Hair follicle dermal papilla cell (primary cell): ENCODE data around the gene FKBP10. TPM values are rescaled to one million over a fixed set of nuclear protein-coding genes. Genes with fewer than 3 reads are reported as not detected.

Experiments used
- small RNA-seq: library from RNA; depleted of rRNA; stranded (forward); fragments of <200 nt; gene quantifications from one replicate; pipeline ENCODE3, GENCODE V24; 2012
- total RNA-seq: library from RNA; depleted of rRNA; stranded (reverse); fragments of >200 nt; gene quantifications from 2 replicates; pipeline ENCODE4 v1.2.3, GENCODE V29; 2012

Gene FKBP10, protein sequence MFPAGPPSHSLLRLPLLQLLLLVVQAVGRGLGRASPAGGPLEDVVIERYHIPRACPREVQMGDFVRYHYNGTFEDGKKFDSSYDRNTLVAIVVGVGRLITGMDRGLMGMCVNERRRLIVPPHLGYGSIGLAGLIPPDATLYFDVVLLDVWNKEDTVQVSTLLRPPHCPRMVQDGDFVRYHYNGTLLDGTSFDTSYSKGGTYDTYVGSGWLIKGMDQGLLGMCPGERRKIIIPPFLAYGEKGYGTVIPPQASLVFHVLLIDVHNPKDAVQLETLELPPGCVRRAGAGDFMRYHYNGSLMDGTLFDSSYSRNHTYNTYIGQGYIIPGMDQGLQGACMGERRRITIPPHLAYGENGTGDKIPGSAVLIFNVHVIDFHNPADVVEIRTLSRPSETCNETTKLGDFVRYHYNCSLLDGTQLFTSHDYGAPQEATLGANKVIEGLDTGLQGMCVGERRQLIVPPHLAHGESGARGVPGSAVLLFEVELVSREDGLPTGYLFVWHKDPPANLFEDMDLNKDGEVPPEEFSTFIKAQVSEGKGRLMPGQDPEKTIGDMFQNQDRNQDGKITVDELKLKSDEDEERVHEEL
- 336 and 351 TPM in 2 replicates for total RNA-seq

DNA sequence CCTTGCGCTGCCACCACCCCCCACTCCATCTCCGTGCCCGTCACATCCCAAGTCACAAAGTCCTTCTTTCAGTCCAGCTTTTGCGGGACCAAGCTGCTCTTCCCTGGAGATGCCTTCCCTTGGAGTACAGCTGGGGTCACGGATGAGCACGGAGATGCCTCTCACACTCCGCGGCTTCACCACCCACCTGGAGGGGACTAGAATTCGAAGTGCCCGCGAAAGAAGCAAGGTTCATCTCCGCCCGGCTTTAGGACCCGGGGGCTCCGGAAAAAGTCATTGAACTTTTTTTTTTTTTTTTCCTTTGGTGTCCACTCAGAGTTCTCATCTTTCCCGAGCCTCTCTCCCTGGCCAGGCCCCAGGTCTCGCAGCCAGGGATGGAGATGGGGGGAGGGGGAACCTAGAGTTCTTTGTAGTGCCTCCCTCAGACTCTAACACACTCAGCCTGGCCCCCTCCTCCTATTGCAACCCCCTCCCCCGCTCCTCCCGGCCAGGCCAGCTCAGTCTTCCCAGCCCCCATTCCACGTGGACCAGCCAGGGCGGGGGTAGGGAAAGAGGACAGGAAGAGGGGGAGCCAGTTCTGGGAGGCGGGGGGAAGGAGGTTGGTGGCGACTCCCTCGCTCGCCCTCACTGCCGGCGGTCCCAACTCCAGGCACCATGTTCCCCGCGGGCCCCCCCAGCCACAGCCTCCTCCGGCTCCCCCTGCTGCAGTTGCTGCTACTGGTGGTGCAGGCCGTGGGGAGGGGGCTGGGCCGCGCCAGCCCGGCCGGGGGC is at the start of gene FKBP10:
Gene FKBP10, plus strand, starts transcription at position 624 of the 771 bp plus-strand sequence. Its CDS starts 31 bp downstream, at position 655.

DNA sequence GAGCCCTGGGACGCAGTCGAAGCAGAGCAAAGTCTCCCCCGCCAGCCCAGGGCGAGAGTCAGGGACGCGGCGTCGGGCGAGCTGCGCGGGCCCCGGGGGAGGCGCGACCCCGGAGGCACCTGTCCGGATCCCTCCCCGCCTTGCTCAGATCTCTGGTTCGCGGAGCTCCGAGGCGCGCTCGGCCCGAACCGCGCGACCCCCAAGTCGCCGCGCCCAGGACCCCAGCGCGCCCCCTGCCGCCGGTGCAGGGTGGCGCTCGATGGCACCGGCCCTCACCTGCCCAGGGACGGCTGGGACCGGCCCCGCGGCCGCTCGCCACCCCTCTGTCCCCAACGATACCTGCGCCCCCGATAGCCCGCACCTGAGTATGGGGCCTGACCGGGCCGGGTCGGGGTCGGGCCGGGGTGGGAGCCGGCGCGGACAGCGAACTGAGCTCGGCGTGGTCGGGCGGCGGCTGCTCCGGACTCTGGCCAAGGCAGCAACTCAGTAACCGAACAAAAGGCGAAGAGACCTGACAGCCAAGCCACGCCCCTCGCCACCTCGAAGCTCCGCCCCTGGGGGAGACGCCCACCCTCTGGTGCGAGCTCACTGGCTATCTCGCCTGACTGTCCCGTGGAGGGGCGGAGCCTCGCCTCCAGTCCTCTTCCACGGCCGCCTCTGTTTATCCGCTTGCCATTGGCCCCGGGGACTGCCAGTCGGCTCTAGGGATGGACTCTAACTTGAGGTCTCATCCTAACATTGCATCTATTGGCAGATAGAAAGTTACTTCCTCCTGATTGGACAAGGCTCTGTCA is 26.4 kb upstream of the FKBP10 start, which contains the start of gene JUP:
Gene JUP, minus strand, starts transcription at position 485 of the 794 bp plus-strand sequence. CDS start 14,857 bp downstream, outside the sequence.

DNA sequence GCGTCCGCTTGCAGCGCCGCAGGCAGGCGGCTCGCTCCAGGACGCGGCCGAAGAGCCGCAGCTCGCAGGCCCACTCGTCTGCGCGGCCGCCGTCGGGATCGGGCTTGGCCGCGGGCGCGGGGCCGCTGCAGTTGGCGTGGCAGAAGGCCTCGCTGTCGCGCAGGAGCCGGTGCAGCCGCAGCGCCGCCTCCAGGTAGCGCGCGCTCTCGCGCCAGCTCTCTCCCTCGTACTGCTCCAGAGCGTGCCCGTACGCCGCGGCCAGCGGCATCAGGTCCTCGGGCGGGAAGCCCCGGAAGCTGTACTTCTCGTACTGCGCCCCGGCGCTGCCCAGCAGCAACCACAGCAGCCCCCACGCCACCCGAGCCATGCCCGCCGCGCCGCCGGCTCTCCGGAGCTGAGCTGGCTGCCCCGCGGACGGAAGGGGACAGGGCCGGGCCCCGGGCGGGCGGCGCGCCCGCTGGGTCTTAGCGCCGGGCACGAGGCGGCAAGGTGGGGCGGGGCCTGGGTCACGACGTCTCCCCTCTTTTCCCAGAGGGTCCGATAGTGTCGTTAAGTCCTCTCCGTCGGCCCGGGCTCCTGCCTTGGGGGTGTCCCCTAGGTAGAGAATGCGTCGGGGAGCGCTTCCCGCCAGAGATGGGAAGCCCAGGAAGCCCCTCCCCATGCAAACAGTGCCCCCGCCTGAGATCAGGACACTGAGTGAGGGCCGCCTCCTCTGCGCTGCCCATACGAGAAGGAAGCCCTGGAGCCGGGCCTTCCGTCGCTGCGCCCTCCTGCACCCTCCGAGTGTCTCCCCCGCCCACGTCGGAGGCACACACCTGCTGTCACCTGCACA is 1.0 kb upstream of the FKBP10 start, which contains the start of gene P3H4:
Gene P3H4, minus strand, starts transcription at position 401 of the 832 bp plus-strand sequence. Its CDS starts 34 bp downstream, at position 367.

DNA sequence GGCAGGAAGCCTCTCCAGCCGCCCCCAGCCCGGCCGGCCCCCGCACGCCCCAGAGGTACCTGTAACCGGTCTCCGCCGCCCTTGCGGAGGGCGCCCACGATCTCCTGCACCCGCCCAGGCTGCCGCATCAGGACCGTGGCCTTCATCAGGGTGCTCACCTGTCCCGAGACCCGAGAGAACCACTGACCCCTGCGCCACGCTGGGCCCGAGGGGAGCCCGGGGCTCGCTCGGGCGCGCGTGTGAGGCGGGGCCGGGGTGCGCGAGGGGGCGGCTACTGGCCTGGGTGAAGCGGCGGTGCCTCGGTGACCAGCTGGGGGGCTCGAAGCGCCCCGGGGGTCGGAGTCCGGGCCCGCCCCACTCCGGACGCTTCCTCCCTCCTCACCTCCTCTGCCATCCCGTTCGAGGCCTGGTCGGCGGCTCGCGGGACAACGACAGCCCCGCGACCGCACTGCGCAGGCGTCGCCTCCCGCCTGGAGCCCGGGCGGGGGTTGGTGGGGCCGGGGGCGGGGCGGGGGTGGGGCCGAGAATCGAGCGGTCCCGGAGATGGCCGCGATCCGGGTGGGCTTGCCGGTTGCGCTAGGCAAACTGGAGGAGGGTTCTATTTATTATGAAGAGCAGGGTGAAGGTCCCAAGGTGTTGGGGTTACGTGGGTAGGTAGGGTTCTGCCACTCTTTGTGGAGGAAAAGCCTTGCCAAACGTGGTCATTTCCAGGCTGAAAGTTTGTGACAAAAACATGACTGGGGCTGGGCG is 23.2 kb downstream of the FKBP10 start, which contains the start of gene NT5C3B:
Gene NT5C3B, minus strand, starts transcription at position 433 of the 750 bp plus-strand sequence. Its CDS starts 39 bp downstream, at position 394.

DNA sequence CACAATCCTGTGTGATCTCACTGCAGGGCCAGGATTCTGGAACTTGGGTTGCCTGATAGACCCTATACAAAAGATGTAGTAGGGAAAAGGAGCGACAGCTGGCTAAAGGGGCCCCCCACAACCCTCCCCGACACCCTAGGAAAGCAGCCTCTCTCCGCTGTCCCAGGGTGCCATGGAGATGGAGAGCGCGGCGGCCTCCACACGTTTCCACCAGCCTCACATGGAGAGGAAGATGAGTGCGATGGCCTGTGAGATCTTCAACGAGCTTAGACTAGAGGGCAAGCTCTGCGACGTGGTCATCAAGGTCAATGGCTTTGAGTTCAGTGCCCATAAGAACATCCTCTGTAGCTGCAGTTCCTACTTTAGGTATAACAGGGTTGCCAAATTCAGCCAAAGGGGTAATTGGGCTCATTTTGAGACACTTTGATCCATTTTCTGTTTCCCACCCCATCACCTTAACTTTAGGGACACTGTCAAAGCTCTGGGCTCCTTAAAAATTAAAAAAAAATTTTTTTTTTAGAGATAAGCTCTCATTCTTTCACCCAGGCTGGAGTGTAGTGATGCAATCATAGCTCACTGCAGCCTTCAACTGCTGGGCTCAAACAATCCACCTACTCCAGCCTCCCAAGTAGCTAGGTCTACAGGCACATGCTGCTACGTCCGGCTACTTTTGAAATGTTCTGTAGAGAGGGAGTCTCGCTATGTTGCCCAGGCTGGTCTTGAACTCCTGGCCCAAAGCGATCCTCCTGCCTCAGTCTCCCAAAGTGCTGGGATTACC is 25.1 kb downstream of the FKBP10 start, which contains the start of gene KLHL10:
Gene KLHL10, plus strand, starts transcription at position 65 of the 778 bp plus-strand sequence. Its CDS starts 108 bp downstream, at position 173.

DNA sequence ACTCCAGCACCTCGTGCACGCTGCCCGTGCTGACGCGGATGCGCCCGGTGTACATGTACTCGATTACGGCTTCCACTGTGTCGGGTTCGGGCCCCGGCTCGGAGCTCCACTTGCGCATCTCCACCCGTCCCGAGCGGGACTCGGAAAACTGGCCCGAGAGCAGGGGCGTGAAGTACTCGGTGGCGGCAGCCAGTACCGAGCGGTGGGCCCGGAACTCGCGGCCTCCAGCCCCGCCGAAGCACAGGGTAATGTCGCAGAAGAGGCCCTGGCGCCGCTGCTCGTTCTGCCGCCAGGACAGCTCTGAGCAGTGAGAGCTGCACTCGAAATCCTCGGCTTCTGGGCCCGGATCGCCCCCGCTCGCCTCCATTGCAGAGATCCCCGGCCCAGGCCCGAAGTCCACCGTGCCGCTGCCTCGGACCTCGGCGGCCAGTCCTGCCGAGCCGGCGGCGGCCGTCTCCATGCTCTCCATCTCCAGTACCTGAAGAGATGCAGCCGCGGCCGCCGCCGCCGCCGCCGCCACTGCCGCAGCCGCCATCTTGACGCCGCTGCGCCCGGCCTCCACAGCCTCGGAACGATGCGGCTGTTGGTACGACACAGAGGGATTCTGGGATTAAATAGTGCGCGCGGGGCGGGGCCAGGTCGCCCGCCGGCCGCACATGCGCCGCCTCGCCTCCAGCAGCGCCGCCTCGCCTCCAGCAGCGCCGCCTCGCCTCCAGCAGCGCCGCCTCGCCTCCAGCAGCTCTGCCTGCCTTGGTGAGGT is 52.2 kb downstream of the FKBP10 start, which contains the start of gene KLHL11:
Gene KLHL11, minus strand, starts transcription at position 588 of the 760 bp plus-strand sequence. Its CDS starts 53 bp downstream, at position 535.

Small RNA genes lying within 50 kb of the gene (small RNA-seq; reads per million reads assigned to genes)
- not detected for gene AC125257.2

Other genes with a start within 250 kb of the FKBP10 start
- not detected in 2 replicates for gene KRT9, start 240.9 kb upstream of the FKBP10 start, total RNA-seq
- gene KRT14, start 226.1 kb upstream of the FKBP10 start, total RNA-seq, result 5.5 and 7.0 TPM in 2 replicates
- 0.49 and 0.65 TPM in 2 replicates for gene KRT16, start 200.2 kb upstream of the FKBP10 start, total RNA-seq
- 25.7 and 36.0 TPM in 2 replicates for gene KRT17, start 188.4 kb upstream of the FKBP10 start, total RNA-seq
- gene EIF1, start 124.1 kb upstream of the FKBP10 start, total RNA-seq, result 87.1 and 101 TPM in 2 replicates
- gene GAST, start 100.7 kb upstream of the FKBP10 start, total RNA-seq, result not detected in 2 replicates
- gene HAP1, start 78.4 kb upstream of the FKBP10 start, total RNA-seq, result under 0.01 TPM in 1 of 2 replicates, not detected in the other
- gene JUP, start 26.3 kb upstream of the FKBP10 start, total RNA-seq, result 8.5 and 10.4 TPM in 2 replicates
- gene P3H4, start 1.1 kb upstream of the FKBP10 start, total RNA-seq, result 53.8 and 72.7 TPM in 2 replicates
- gene NT5C3B, start 23.2 kb downstream of the FKBP10 start, total RNA-seq, result 74.8 and 97.8 TPM in 2 replicates
- gene KLHL10, start 24.8 kb downstream of the FKBP10 start, total RNA-seq, result 0.12 and 1.3 TPM in 2 replicates
- gene KLHL11, start 52.4 kb downstream of the FKBP10 start, total RNA-seq, result 27.1 and 33.9 TPM in 2 replicates
- 341 and 379 TPM in 2 replicates for gene ACLY, start 105.9 kb downstream of the FKBP10 start, total RNA-seq
- 0.97 and 1.3 TPM in 2 replicates for gene ODAD4, start 117.6 kb downstream of the FKBP10 start, total RNA-seq
- gene CNP, start 153.8 kb downstream of the FKBP10 start, total RNA-seq, result 93.0 and 95.2 TPM in 2 replicates
- gene DNAJC7, start 204.4 kb downstream of the FKBP10 start, total RNA-seq, result 63.1 and 64.8 TPM in 2 replicates
- 46.8 and 50.3 TPM in 2 replicates for gene NKIRAS2, start 207.1 kb downstream of the FKBP10 start, total RNA-seq
- gene C17orf113, start 237.6 kb downstream of the FKBP10 start, total RNA-seq, result 0.49 TPM in 2 replicates